ENCODE measurements around the gene CCDC33.

Gene CCDC33

DNA sequence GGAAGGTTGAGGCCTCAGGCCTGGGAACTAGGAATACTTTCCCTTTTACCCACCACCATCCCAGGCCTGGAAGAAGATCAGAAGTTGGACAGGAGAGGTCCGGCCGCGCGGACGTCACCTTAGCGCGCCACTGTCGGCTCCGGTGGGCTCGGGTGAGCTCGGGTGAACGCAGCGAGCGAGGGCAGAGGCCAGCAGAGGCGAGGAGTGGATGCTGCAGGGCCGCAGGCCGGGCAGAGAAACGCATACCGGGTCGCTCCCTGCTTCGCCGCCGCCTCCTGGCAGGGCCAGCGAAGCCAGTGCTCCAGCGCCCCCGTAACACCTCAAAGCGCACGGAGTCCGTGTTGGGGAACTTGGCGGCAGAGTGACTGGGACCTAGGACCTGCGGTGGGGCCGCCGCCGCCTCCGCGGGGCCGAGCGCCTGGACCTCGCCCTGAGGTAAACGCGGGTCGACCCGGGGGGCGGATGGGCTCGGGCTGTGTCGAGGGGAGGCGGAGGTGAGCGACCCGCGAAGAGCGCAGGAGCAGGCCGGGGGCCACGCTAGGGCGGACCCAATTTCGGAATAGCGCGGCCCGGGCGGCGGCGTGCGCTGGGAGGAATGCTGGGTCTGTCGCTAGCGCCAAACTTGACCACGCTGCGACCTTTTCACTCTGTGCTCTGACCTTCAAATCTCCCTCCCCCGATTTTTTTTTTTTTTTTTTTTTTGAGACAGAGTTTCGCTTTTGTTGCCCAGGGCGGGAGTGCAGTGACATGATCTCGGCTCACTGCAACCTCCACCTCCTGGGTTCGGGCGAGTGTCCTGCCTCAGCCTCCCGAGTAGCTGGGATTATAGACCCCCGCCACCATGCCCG, 129.7 kb downstream of the CCDC33 start:
- no peaks in the 10 kb centered on the region for H3K9me3 ChIP-seq (ENCODE audit: control insufficient read depth in 2 of 2, low read length in 2 of 2)
- H3K27ac ChIP-seq (ENCODE audit: low read length), result no peak overlapping the region
- peak overlapping the region; percentile 42 for H3K9ac ChIP-seq (ENCODE audit: low read length in 2 of 2)
- H3K36me3 ChIP-seq (ENCODE audit: control insufficient read depth in 2 of 2, insufficient read depth in 2 of 2, low read length in 2 of 2), result no peaks in the 10 kb centered on the region
- peak overlapping the region; percentile 53 to 73 for H3K4me3 ChIP-seq (ENCODE audit: low read length in 2 of 2)
- no peaks in the 10 kb centered on the region for H3K4me1 ChIP-seq (ENCODE audit: control insufficient read depth, insufficient read depth, low read length)
- peaks cover 20% of the 10 kb centered on the region in 2 donors for H3K27me3 ChIP-seq (ENCODE audit: control insufficient read depth in 1 of 2, insufficient read depth in 2 of 2, low read length in 2 of 2)

- no peaks in the 10 kb centered on the region for H3K9me3 ChIP-seq (ENCODE audit: control insufficient read depth in 2 of 2, low read length in 2 of 2)
- H3K27me3 ChIP-seq (ENCODE audit: control insufficient read depth in 1 of 2, insufficient read depth in 2 of 2, low read length in 2 of 2), result peaks cover 21 to 26% of the 10 kb centered on the region in 2 donors
- no peaks in the 10 kb centered on the region for H3K4me1 ChIP-seq (ENCODE audit: control insufficient read depth, insufficient read depth, low read length)
- no peak within 1 kb of the TSS for H3K9ac ChIP-seq (ENCODE audit: low read length in 2 of 2)
- no peaks in the 10 kb centered on the region for H3K36me3 ChIP-seq (ENCODE audit: control insufficient read depth in 2 of 2, insufficient read depth in 2 of 2, low read length in 2 of 2)
- H3K27ac ChIP-seq (ENCODE audit: low read length), result no peak within 1 kb of the TSS
- H3K4me3 ChIP-seq (ENCODE audit: low read length in 2 of 2), result no peak within 1 kb of the TSS
These were observed 131.2 kb downstream of the CCDC33 start, which contains the start of gene CYP11A1 for GRCh38 chr15:74367296-74367854. Gene CYP11A1, minus strand, starts transcription at chr15:74367646. Its CDS starts 61 bp downstream, at chr15:74367585.

- Histone ChIP-seq H3K27ac (ENCODE audit: low read length) (no peak overlapping the region), H3K27me3 (ENCODE audit: control insufficient read depth in 1 of 2, insufficient read depth in 2 of 2, low read length in 2 of 2) (peaks cover 21 to 26% of the 10 kb centered on the region in 2 donors), H3K36me3 (ENCODE audit: control insufficient read depth in 2 of 2, insufficient read depth in 2 of 2, low read length in 2 of 2) (no peaks in the 10 kb centered on the region), H3K4me3 (ENCODE audit: low read length in 2 of 2) (no peak overlapping the region), H3K4me1 (ENCODE audit: control insufficient read depth, insufficient read depth, low read length) (no peaks in the 10 kb centered on the region), H3K9ac (ENCODE audit: low read length in 2 of 2) (no peak overlapping the region), H3K9me3 (ENCODE audit: control insufficient read depth in 2 of 2, low read length in 2 of 2) (no peaks in the 10 kb centered on the region)
These were observed 132.0 kb downstream of the CCDC33 start for GRCh38 chr15:74368121-74368520.

DNA sequence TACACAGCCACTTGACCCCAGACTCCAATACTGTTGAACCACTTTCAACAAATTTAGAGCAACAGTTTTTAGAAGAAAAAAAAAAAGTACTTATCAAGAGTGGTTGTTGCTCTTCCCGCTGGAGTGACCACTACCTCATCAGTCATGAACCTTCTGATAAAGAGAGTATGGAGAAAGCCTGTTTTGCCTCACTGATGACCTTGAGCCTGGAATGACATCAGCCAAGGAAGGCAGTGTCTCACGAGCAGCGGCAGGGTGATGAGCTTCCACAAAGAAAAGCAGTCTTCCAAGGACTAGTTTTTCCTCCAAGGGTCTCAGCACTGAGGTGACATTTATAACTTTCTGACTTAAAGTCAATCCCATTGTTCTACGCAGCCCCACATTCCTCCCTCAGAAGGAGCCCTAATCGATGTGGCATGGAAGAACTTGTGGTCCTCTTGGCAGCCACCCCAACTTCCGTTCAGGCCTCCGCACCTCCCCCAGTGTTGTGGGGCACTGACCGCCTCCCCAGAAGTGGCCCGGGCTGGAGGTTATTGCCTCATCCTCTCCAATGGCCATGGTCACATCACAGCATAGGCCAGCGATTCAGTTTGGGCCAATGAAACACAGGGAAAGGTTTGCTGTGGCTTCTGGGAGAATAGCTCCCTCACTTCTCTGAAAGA, 133.1 kb downstream of the CCDC33 start:
- Histone ChIP-seq H3K4me1 (ENCODE audit: control insufficient read depth, insufficient read depth, low read length) (peaks cover 7% of the 10 kb centered on the region), H3K27me3 (ENCODE audit: control insufficient read depth in 1 of 2, insufficient read depth in 2 of 2, low read length in 2 of 2) (peaks cover 21 to 26% of the 10 kb centered on the region in 2 donors), H3K27ac (ENCODE audit: low read length) (no peak overlapping the region), H3K4me3 (ENCODE audit: low read length in 2 of 2) (no peak overlapping the region), H3K36me3 (ENCODE audit: control insufficient read depth in 2 of 2, insufficient read depth in 2 of 2, low read length in 2 of 2) (no peaks in the 10 kb centered on the region), H3K9ac (ENCODE audit: low read length in 2 of 2) (no peak overlapping the region), H3K9me3 (ENCODE audit: control insufficient read depth in 2 of 2, low read length in 2 of 2) (no peaks in the 10 kb centered on the region)

DNA sequence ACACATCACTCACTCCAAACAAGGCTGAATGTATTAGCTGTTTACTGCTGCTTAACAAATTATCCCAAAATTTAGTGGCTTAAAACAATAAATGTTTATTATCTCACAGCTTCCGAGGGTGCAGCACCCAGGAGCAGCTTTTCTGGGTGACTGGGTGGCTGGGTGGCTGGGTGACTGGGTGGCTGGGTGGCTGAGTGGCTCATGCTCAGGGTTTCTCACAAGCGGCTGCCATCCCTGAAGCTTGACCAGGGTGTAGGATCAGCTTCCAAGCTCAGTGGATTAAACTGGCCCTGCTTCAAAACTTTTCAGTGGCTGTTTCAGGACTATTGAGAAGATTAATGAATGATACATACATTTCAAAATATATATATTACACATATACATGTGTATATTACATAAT, 133.6 kb downstream of the CCDC33 start:
- Histone ChIP-seq H3K27ac (ENCODE audit: low read length) (no peak overlapping the region), H3K4me3 (ENCODE audit: low read length in 2 of 2) (no peak overlapping the region), H3K9ac (ENCODE audit: low read length in 2 of 2) (no peak overlapping the region), H3K4me1 (ENCODE audit: control insufficient read depth, insufficient read depth, low read length) (peaks cover 12% of the 10 kb centered on the region), H3K9me3 (ENCODE audit: control insufficient read depth in 2 of 2, low read length in 2 of 2) (no peaks in the 10 kb centered on the region), H3K36me3 (ENCODE audit: control insufficient read depth in 2 of 2, insufficient read depth in 2 of 2, low read length in 2 of 2) (no peaks in the 10 kb centered on the region), H3K27me3 (ENCODE audit: control insufficient read depth in 1 of 2, insufficient read depth in 2 of 2, low read length in 2 of 2) (peaks cover 18 to 26% of the 10 kb centered on the region in 2 donors)

DNA sequence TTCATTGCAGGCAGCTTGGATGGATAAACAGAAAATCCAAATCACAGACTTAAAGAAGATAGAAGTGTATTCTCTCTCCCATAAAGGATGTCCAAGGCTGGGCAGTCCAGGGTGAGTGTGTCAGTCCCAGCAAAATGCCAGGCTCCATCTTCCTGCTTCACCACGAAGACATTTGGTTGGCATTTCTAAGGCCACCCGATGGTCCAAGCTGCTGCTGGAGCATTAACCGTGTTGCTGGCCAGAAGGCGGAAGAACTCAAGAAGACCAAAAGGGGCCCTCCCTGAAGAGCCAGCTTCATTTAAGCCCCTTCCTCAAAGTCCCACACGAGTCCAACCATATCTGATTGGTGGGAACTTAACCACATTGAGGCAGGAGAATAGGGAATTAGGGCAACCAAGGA, 134.3 kb downstream of the CCDC33 start:
- H3K9ac ChIP-seq (ENCODE audit: low read length in 2 of 2), result no peak overlapping the region
- H3K36me3 ChIP-seq (ENCODE audit: control insufficient read depth in 2 of 2, insufficient read depth in 2 of 2, low read length in 2 of 2), result no peaks in the 10 kb centered on the region
- H3K4me1 ChIP-seq (ENCODE audit: control insufficient read depth, insufficient read depth, low read length), result peaks cover 16% of the 10 kb centered on the region
- H3K27me3 ChIP-seq (ENCODE audit: control insufficient read depth in 1 of 2, insufficient read depth in 2 of 2, low read length in 2 of 2), result peaks cover 16 to 22% of the 10 kb centered on the region in 2 donors
- H3K4me3 ChIP-seq (ENCODE audit: low read length in 2 of 2), result no peak overlapping the region
- H3K9me3 ChIP-seq (ENCODE audit: control insufficient read depth in 2 of 2, low read length in 2 of 2), result no peaks in the 10 kb centered on the region
- no peak overlapping the region for H3K27ac ChIP-seq (ENCODE audit: low read length)

DNA sequence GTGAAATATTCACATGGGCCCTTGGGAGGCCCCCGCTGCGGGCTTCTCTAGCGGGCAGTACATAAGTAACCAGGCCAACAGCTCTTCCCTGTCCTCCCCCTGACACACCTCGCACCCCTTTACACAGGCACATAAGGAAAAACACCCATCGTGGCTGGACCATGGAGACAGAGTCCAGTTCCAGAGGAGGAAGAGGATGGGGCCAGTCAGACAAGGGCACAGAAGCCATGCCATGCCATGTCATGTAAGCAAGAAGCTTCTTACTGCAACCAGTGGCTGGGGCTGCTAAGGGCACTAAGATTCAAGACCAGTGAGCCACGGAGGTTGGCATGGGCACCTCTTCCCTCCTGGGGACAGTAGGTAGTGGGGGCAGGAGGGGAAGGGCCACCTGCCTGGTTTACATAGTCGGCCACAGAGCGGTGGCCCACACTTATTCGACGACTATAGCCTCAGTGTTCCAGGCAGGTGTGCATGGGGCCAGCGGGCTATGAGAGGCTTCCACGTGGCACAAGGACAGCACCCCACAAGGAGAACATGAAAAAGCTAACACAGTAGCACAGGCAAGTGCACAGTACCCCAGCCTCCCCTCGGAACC, 137.0 kb downstream of the CCDC33 start:
- Histone ChIP-seq H3K4me1 (ENCODE audit: control insufficient read depth, insufficient read depth, low read length) (peaks cover 16% of the 10 kb centered on the region), H3K27ac (ENCODE audit: low read length) (no peak overlapping the region), H3K4me3 (ENCODE audit: low read length in 2 of 2) (peak overlapping the region in 1 of 2 donors; percentile 79), H3K9ac (ENCODE audit: low read length in 2 of 2) (no peak overlapping the region), H3K36me3 (ENCODE audit: control insufficient read depth in 2 of 2, insufficient read depth in 2 of 2, low read length in 2 of 2) (no peaks in the 10 kb centered on the region), H3K9me3 (ENCODE audit: control insufficient read depth in 2 of 2, low read length in 2 of 2) (no peaks in the 10 kb centered on the region), H3K27me3 (ENCODE audit: control insufficient read depth in 1 of 2, insufficient read depth in 2 of 2, low read length in 2 of 2) (peaks cover 4 to 9% of the 10 kb centered on the region in 2 donors)

DNA sequence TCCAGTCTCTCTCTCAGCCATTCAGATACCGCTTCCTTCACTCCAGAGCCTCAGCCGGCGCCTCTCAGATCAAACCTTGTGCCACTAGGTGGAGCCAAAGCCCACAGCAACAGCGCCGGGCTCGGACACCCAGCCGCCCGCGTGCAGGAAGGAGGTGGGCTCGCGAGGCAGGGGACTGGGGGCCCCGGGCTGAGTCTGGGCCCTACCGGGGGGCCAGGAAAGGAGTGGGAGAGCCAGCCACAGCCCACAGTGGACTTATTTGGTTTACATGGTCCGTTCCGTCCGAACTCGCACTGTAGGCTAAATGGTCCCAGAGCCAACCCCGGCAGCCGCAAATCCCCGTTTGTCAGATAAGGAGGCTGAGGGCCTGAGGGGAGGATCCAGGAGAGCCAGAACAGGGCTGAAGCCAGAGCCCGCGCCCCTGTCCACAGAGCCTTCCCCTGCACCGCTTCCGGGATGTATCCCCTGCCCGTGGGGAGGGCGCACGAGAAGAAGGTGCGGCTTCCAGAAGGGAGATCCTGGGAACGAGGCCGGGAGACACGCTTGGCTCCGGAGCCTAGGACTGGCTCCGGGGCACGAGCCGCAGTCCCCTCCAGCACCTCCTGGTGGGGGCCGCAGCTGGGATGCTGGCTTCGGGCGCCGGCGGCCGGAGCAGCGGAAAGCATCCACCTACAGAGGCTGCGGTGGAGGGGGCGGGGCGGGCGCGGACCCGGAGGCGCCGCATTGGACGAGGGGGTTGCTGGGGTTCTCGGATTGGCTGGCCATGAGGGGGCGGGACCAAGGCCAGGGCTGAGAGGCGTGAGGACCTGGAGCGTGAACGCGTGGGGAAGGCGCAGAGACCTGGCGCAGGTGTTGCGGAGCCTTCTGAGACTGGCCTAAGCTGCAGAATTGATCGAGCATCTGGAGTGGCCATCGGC, 137.9 kb downstream of the CCDC33 start:
- peak overlapping the region in 1 of 2 donors; percentile 23 for H3K9ac ChIP-seq (ENCODE audit: low read length in 2 of 2)
- no peak overlapping the region for H3K27ac ChIP-seq (ENCODE audit: low read length)

DNA sequence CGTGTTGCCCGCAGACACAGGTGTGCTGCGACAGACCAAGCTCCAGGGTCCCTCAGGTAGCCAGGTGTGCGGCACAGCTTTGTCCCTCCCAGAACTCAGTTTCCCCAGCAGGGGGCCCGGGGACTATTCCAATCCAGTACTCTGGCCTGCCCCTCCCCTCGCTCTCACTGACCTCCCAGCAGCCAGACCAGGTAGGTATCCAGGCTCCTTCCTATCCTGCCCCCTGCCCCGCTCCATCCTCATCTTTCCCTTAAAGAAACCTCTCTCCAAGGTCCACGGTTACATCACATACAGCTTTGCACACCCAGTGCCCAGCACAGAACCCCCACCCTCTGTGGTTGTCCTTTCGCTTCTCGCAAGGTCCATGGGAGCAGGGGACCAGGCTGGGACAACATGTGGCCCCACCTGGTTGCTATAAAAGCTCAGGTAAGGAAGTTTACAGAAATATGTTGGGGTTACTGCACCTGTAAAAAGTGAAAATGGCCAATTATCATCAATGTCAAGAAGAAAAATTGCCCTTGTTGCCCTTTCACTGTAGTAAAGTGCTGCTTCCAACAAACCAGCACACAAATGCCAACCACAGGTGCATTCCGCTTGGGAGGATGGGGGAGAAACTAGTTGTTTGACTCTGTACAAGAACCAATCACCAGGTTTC, 138.6 kb downstream of the CCDC33 start:
- H3K9me3 ChIP-seq (ENCODE audit: control insufficient read depth in 2 of 2, low read length in 2 of 2), result no peaks in the 10 kb centered on the region
- peaks cover 16% of the 10 kb centered on the region for H3K4me1 ChIP-seq (ENCODE audit: control insufficient read depth, insufficient read depth, low read length)
- peak overlapping the region; percentile 77 to 79 for H3K4me3 ChIP-seq (ENCODE audit: low read length in 2 of 2)
- no peak overlapping the region for H3K27ac ChIP-seq (ENCODE audit: low read length)
- H3K27me3 ChIP-seq (ENCODE audit: control insufficient read depth in 1 of 2, insufficient read depth in 2 of 2, low read length in 2 of 2), result peaks cover 4 to 6% of the 10 kb centered on the region in 2 donors
- H3K9ac ChIP-seq (ENCODE audit: low read length in 2 of 2), result no peak overlapping the region
- H3K36me3 ChIP-seq (ENCODE audit: control insufficient read depth in 2 of 2, insufficient read depth in 2 of 2, low read length in 2 of 2), result no peaks in the 10 kb centered on the region

More for the DNA sequence above, 137.9 kb downstream of the CCDC33 start:
- Histone ChIP-seq H3K4me3 (ENCODE audit: low read length in 2 of 2) (peak overlapping the region; percentile 77 to 79), H3K36me3 (ENCODE audit: control insufficient read depth in 2 of 2, insufficient read depth in 2 of 2, low read length in 2 of 2) (no peaks in the 10 kb centered on the region), H3K9me3 (ENCODE audit: control insufficient read depth in 2 of 2, low read length in 2 of 2) (no peaks in the 10 kb centered on the region), H3K4me1 (ENCODE audit: control insufficient read depth, insufficient read depth, low read length) (peaks cover 16% of the 10 kb centered on the region), H3K27me3 (ENCODE audit: control insufficient read depth in 1 of 2, insufficient read depth in 2 of 2, low read length in 2 of 2) (peaks cover 4 to 9% of the 10 kb centered on the region in 2 donors)
